Psoas muscle (tissue), 8 donors: Measurements from ENCODE around the gene ADAMTSL1. TPM values are rescaled to one million over a fixed set of nuclear protein-coding genes. Genes with fewer than 3 reads are reported as not detected.

Experiments
- ATAC-seq, 4 donors: fragments of 200-7000 bp; cut with Tn5 transposase; one replicate each; pipeline ENCODE4 v1.9.1; 2020; ENCODE audit warnings: moderate library complexity in 3 of 4, mild to moderate bottlenecking in 2 of 4
- DNase-seq, 2 donors: peaks; one replicate each; pipeline ENCODE4 v3.0.0-alpha.2; 2020
- H3K27ac ChIP-seq: fragments of 200-600 bp; one replicate; pipeline ENCODE4 v1.8.0; 2022
- H3K27me3 ChIP-seq, 3 donors: fragments of 200-600 bp in 1 of 3; one replicate each; pipeline versions ENCODE4 v1.6.1 to v1.8.0; 2013 to 2022; ENCODE audit warnings: low read length in 2 of 3, mild to moderate bottlenecking in 2 of 3, moderate library complexity in 1 of 3; ENCODE audit not compliant: insufficient read depth in 3 of 3
- H3K36me3 ChIP-seq, 2 donors: fragments of 200-600 bp in 1 of 2; one replicate each; pipeline versions ENCODE4 v1.6.1 to v1.8.0; 2013 to 2022; ENCODE audit warnings: low read depth in 1 of 2, mild to moderate bottlenecking in 1 of 2, moderate library complexity in 1 of 2; ENCODE audit not compliant: insufficient read depth in 1 of 2
- H3K4me1 ChIP-seq: fragments of 200-600 bp; one replicate; pipeline ENCODE4 v1.8.0; 2022
- H3K4me3 ChIP-seq: fragments of 200-600 bp; one replicate; pipeline ENCODE4 v1.8.0; 2022; ENCODE audit warnings: mild to moderate bottlenecking
- H3K9me3 ChIP-seq: fragments of 200-600 bp; one replicate; pipeline ENCODE4 v1.8.0; 2022
- CTCF ChIP-seq: fragments of 200-600 bp; IDR thresholded peaks from one replicate; pipeline ENCODE4 v1.8.0; 2022; ENCODE audit warnings: antibody characterized with exemption
- WGBS, 3 donors: extraction: QIAGEN DNeasy Blood & Tissue Kit; methylation state at CpG; one replicate each; pipeline versions ENCODE4 v1.1.6 to v1.1.7; 2013; 5-methylcytosine and 5-hydroxymethylcytosine counted together
- intact Hi-C, 2 donors: fragments of 100-400 bp; cut with DNase I; formaldehyde crosslinking; loops; one replicate each; pipeline versions ENCODE4 v1.11.0 to v1.14.2; 2022
- polyA plus RNA-seq, 3 donors: library from polyadenylated mRNA; stranded (reverse); fragments of 200-250 nt; gene quantifications; one replicate each; pipeline ENCODE4 v1.2.3, GENCODE V29; 2013
- total RNA-seq, 4 donors: library from RNA; stranded (reverse); fragmentation: NEBNext Ultra II Directional in 2 of 4; extraction: Animal tissue kit (Norgen Biotek cat#: 25700) in 2 of 4; gene quantifications; one replicate each; pipeline versions ENCODE4 v1.2.1 to v1.2.4, GENCODE V29; 2021 to 2023
- donor health status: healthy with polysubstance abuse.
- donor health status: DM: no; HTN: no; CAD: no; lungs with moderate emphysema.
- donor health status: Bipolar disorder and iron deficiency.
- donor health status: healthy.
- donor health status: DM: yes; HTN: yes; CAD: no.
- donor health status: DM: no; HTN: no; CAD: no.
- donor health status: DM: no; HTN: no; CAD: no.
- donor health status: DM: yes; HTN: yes; CAD: no.

ADAMTSL1 gene
- total and polyA plus RNA-seq, 7 donors = 0.08 to 0.57 (median 0.28) TPM

DNA sequence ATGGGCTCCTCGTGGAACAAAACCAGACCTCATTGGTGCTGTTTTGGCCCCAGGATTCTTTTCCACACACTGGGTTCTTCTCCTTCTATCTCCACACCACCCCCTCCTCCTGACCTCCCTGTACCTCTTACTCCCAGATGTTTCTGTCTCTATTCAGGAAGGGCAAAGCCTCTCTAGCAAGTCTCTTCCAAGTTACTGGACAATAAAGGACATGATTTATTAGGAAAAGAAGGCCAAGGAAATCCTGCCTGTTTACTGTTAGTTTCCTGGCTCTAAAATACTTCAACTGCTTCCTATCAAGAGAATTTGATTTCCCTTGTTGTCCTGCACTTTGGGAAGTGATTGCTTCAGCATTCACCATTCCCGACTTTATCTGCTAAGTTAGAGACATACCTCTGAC is 297.1 kb downstream of the ADAMTSL1 start:
- Histone ChIP-seq H3K4me3 (no peak overlapping the region), H3K9me3 (no peaks in the 10 kb centered on the region), H3K27ac (no peak overlapping the region), H3K27me3 (no peaks in the 10 kb centered on the region), H3K36me3 (no peaks in the 10 kb centered on the region), H3K4me1 (no peaks in the 10 kb centered on the region)
- DNase-seq (no peak), ATAC-seq (no peak)
- intact Hi-C loops = no loop called here
- 58 to 70% (median 66%) methylated on average over 2 of the region's 2 CpGs for WGBS, 3 donors
- TF ChIP-seq CTCF = no peak

GRCh38 chr9:18771763-18772162 is 297.8 kb downstream of the ADAMTSL1 start:
- intact Hi-C loops = no loop called here
- Histone ChIP-seq H3K4me3 (no peak overlapping the region), H3K4me1 (no peaks in the 10 kb centered on the region), H3K27ac (no peak overlapping the region), H3K36me3 (no peaks in the 10 kb centered on the region), H3K9me3 (no peaks in the 10 kb centered on the region), H3K27me3 (no peaks in the 10 kb centered on the region)
- WGBS, 3 donors = 43 to 45% (median 45%) methylated on average over 4 of the region's 4 CpGs
- DNase-seq (no peak), ATAC-seq (no peak)
- no peak for TF ChIP-seq CTCF

- TF ChIP-seq CTCF = no peak
- Histone ChIP-seq H3K36me3 (no peaks in the 10 kb centered on the region), H3K4me3 (no peak overlapping the region), H3K4me1 (no peaks in the 10 kb centered on the region), H3K27ac (no peak overlapping the region), H3K27me3 (no peaks in the 10 kb centered on the region), H3K9me3 (no peaks in the 10 kb centered on the region)
- intact Hi-C loops = no loop called here
- DNase-seq (no peak), ATAC-seq (no peak)
- 82 to 92% (median 88%) methylated on average over 1 of the region's 1 CpG for WGBS, 3 donors
Observed at GRCh38 chr9:18775241-18775640, 301.3 kb downstream of the ADAMTSL1 start.

- Histone ChIP-seq H3K27me3 (no peaks in the 10 kb centered on the region), H3K36me3 (no peaks in the 10 kb centered on the region), H3K4me3 (no peak overlapping the region), H3K9me3 (no peaks in the 10 kb centered on the region), H3K4me1 (no peaks in the 10 kb centered on the region), H3K27ac (no peak overlapping the region)
- intact Hi-C loops = no loop called here
- DNase-seq = no peak
- no peak for TF ChIP-seq CTCF
- ATAC-seq = no peak
- 76 to 77% (median 77%) methylated on average over 6 of the region's 6 CpGs for WGBS, 3 donors
Observed at GRCh38 chr9:18775930-18776329, 302.0 kb downstream of the ADAMTSL1 start.
